Measurements from ENCODE around the gene IRF5.

DNA sequence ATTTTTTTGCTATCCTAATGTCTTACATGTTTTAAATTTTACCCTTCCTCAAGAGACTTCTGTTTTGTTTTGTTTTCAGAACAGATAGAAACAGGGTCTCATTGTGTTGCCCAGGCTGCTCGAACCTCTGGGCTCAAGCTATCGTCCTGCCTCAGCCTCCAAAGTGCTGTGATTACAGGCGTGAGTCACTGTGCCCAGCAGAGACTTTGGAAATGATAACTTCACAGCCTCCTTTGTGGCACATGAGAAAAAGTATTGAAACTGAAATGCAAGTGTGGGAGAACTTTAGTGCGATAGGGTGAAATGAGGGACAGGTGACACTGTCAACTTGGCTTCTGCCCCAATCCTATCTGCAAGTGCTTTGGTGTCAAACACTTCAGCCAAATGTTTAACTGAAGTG, 21.6 kb downstream of the IRF5 start:
- TF ChIP-seq, protein P1, sequence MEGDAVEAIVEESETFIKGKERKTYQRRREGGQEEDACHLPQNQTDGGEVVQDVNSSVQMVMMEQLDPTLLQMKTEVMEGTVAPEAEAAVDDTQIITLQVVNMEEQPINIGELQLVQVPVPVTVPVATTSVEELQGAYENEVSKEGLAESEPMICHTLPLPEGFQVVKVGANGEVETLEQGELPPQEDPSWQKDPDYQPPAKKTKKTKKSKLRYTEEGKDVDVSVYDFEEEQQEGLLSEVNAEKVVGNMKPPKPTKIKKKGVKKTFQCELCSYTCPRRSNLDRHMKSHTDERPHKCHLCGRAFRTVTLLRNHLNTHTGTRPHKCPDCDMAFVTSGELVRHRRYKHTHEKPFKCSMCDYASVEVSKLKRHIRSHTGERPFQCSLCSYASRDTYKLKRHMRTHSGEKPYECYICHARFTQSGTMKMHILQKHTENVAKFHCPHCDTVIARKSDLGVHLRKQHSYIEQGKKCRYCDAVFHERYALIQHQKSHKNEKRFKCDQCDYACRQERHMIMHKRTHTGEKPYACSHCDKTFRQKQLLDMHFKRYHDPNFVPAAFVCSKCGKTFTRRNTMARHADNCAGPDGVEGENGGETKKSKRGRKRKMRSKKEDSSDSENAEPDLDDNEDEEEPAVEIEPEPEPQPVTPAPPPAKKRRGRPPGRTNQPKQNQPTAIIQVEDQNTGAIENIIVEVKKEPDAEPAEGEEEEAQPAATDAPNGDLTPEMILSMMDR (IDR thresholded peaks at IDR 0.05; ENCODE audit: insufficient read depth, low read depth, low read length), result no peak
- no peak for TF ChIP-seq EZH2 (IDR thresholded peaks at IDR 0.05; ENCODE audit: insufficient read depth, low read length)
